Glomerular visceral epithelial cell (primary cell): ENCODE data around the gene GOLGB1.
"Not testable (repeated sequence)": the region's sequence is repeated elsewhere in the genome, so short reads cannot be mapped to it uniquely, and the experiment has no call there.

Experiments
- DNase-seq: peaks from one replicate; pipeline ENCODE4 v3.0.0-alpha.2; 2016; ENCODE audit errors: extremely low spot score

The GOLGB1 gene

DNA sequence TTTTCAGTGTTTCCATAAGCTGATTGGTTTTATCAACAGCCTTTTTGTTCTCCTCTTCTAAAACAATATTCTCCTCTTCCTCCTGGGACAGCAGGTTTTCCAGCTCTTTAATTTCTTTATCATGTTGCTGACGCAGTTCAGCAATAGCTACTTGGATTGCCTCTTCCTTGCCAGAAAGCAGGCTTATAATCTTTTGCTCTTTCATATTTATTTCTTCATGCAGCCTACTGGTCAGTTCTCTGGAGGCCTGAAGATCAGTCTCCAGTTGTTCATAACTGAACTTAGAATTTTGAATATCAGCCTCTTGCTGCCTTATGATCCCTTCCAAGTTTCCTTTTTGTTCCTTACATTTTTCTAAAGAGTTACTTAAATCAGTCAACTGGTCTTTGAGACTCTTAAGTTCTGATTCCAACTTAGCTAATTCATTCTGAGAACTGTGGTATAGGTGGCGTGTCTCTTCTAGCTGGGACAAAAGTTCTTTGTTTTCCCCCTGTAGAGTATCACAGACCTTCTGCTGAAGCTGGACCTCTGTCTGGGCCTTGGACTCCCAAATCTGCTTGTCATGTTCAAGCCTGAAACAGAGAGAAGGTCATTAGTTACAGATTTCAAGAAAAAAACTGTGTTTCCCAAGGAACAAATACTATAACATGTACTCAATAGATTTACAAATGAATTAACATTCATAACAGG, 57.4 kb downstream of the GOLGB1 start:
- DNase-seq: no peak

- DNase-seq: no peak
Observed at GRCh38 chr3:121690777-121691405, 58.6 kb downstream of the GOLGB1 start.

GRCh38 chr3:121688747-121689146, 60.8 kb downstream of the GOLGB1 start:
- not testable (repeated sequence) for DNase-seq

DNA sequence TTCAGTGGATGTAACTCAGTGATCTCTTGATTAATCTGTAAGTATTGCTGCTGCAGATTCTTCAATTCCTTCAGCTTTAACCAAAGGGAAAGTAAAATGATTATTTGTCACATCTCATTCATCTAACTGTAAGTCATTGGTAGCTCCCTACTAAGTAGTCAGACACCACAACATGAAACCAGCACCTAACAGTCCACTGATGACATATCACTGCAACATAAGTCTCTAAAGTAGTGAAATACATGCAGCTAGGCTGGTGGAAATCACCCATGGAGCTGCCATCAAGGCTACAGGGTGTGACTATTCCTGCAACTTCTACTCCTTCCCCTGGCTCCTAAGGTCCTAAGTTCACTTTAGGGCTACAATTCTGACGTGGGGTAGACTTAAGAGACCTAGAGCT, 67.7 kb downstream of the GOLGB1 start:
- no peak for DNase-seq

GRCh38 chr3:121677141-121677540, 72.4 kb downstream of the GOLGB1 start:
- DNase-seq: no peak

DNA sequence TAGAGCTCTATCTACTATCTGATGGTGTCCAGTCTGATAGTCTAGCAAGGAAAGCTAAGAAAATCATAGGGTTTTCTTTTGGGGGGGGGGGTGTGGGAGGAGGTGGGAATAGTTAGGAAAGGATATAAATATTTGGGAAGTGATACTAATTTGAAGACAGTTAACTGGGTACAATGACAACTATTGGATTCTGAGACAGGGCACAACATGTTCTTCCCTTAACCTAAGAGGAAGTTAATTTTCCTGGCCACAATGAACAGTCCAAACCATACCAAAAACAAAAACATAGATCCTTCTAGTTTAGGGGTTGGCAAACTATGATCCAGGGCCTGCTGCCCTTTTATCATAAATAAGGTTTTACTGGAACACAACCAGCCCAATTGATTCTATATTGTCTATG, 78.9 kb downstream of the GOLGB1 start:
- DNase-seq: no peak

DNA sequence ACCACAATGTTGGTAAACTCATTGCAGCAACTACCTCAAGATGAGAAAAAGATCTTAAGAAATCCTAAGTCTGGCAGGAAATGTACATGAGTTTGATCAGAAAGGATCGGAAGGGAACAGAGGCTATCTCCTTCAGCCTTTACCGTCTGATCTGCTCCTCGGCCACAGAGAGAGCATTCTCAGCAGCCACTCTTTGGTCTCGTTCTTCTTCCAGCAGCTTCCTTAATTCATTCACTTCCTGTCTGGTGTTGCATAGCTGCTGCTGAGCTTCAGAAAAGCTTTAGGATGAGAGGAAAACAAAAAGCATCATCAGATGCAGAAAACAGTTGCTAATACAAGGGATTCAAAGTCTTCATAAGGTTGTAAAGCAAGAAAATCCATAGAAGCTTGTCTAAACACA, 82.2 kb downstream of the GOLGB1 start:
- no peak for DNase-seq

DNA sequence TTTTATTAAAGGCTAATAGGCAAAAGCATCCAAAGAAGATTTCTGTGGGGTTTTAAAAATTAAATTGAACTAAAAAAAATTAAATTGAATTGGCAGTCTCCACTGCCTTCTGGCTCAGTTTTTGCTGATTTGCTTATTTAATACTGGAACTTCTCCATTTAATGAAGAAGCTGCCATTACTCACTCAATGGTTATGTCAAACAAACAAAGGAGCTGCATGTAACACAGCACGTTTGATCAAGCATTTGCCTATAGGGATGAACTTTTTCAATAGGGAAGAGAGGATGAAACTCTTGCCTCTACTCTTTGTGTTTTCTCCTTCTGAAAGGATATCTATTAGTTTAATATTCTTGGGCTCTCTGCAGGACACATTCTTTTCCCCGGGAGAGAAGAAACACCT, 84.1 kb downstream of the GOLGB1 start:
- DNase-seq: no peak

DNA sequence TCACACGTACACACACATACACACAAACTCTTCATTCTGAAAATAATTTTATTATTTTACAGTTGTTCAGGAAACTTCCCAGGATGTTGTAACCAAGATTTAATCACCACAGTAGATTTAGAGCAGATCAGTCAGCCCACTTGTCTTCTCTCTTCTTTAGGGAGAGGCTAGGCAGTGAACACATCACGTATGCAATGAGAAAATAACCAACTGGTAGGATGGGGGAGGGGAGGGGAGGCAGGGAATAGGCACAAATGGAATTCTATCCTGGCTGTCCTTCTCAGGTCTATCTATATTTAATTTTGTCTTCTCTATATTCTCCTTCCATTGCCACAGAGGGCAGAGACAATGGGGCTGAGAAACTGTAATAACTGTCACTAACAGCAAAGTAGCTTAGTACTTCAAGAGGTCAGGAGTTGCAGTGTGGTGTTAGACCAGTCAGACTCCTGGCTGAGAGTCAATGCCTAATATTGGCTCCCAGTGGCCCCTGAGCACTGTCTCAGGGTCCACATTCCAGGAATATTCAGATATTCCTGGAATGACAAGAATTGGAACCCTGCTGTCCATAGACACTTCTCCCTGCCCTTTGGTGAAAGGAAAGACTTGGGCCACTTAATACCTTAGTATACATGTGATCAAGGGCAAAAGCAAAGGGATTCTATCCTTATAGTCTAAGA, 86.2 kb downstream of the GOLGB1 start:
- no peak for DNase-seq

DNA sequence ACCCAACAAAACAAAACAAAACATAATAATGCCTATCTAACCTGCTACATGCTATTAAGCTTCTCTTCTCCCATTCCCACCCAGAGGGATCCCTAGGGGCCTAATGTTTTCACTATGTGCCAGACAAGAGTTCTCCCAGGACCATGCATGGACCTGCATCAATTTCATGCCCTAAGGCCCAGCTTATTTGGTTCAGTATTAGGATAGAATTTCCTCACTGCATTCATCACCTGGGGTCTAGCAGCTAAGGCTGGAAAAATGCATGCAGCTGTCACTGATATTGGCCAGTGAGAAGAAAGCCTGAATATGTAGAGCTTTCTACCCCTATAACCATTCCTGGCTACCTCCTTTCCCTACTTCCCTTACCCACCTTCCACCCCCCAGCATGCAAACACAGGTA, 86.8 kb downstream of the GOLGB1 start:
- DNase-seq: no peak

DNA sequence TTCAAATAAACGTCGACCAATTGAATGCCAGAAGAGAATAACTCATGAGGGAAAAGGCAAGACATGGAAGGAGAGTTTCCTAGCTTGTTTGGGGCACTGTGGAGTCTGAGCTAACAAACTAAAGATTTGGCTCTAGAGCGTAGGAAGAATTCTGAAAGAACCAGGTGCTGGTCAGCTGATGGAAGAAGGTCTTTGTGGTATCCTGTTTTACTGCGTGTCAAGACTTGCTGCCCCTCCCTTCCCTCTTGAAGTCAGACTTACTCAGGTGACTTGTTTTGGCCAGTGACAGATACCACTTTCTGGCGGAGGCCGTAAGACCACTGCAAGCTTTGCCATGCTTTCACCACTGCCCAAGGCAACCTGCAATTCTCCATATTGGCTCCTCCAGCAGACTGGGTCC, 88.2 kb downstream of the GOLGB1 start:
- DNase-seq: no peak

DNA sequence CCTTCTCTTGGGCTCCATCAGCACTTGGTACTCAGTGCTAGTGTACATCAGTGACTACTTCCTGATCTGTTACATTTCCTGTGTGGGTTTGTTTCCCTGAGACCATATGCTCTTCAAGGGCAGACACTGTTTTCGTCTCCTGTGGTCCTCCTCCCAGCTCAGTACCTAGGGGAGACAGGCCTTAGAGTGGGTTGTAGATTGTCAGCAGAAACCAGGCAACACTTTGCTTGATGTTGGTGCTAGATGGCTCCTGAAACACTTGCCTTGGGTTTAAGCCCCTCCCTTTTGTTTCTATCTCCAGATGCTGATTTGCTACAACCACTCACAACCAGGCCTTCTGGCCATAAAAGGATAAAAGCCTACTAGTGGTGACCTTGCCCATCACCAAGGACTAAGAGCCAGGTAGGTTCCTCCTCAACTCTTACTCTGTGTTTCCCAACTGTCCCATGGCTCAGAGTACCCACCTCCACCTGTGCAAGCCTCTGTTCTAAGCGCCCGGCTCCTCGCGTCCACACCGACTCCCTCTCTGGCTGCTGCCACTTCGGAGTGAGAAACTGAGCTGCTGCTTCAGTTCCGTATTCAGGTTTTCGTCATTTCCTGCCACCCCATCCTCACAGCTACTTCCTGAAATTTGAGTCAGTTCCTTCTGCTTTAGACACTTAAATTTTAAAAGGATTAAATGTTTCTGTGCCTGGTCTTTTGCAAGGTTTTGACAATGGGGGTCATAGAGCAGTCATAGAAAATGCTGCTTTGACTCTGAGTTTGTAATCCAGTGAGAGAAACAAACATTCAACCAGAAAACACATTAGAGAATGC, 89.0 kb downstream of the GOLGB1 start, which contains the start of gene HCLS1:
Gene HCLS1, minus strand, starts transcription at position 548 of the 816 bp plus-strand sequence. CDS start 2,556 bp downstream, outside the sequence.
- DNase-seq: no peak

DNA sequence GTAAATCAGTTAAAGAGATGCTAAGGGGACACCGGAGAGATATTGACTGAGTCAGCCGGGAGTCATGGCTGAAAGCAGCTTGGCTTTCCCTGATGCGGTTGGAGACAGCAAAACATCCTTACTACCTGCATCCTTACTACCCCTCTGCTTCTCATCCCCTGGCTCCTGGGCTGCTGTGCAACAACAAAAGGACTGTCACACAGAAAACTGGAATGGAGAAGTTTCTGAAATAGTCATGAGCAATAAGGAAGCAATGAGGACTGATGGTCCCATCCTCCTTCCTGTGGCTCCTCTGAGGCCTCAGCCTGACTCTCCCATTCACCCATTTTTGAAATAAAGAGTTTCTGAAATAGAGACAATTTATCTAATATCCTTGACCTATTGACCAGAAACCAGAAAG, 90.0 kb downstream of the GOLGB1 start:
- DNase-seq: no peak

- no peak for DNase-seq
Observed at GRCh38 chr3:121658716-121659435, 90.7 kb downstream of the GOLGB1 start.

DNA sequence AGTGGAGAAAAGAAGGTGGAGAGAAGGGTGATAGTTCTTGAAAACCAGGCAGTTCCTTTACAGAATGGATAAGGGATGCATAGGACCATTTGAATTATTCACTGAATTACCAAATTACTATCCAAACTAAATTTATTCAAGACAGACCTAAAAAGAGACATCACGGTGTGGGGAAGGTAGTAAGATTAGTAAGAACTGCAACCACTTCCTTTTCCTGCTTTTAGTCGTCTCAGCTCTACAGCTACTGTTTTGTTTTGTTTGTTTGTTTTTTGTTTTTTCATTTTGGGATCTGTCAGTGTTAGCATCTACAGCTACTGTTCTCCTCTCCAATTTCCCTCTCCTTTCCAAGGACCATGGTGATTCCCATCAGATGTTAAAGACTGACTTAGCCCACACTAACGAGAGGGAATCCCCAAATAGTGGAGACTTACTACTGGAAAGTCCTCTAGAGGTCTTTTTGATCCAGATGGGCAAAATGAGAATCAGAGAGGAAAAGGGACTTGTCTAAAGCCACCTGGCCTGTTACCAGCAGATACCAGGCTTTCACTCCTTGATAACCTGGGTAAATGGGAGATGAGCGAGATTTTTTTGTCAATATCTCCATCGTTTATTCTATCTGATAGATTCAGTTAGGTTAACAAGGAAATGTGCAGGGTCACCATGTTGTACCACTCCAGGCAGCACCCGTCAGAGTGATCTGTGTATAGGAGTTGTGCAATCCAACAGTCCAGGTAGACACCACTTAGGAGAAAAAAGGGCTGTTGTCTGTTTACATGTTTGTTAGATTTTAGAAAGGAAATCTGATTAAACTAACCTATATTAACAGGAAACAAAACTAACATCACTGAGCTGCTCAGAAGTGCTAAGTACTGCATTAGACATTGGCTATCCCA, 94.8 kb downstream of the GOLGB1 start:
- DNase-seq: no peak

DNA sequence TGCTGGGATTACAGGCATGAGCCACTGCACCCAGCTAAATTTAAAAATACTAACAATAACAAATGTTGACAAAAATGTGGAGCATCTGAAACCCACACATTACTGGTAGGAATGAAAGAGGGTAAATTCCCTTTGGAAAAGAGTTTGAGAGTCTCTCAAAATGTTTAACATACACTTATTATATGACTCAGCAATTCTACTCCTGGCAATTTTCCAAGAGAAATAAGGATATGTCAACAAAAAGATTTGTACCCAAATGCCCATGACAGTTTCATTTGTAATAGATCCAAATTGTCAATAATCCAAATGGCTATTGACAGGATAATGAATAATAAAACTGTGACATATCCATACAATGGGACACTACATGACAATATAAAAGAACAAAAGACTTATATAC, 97.9 kb downstream of the GOLGB1 start:
- no peak for DNase-seq

- no peak for DNase-seq
Observed at GRCh38 chr3:121649645-121650044, 99.9 kb downstream of the GOLGB1 start.

DNA sequence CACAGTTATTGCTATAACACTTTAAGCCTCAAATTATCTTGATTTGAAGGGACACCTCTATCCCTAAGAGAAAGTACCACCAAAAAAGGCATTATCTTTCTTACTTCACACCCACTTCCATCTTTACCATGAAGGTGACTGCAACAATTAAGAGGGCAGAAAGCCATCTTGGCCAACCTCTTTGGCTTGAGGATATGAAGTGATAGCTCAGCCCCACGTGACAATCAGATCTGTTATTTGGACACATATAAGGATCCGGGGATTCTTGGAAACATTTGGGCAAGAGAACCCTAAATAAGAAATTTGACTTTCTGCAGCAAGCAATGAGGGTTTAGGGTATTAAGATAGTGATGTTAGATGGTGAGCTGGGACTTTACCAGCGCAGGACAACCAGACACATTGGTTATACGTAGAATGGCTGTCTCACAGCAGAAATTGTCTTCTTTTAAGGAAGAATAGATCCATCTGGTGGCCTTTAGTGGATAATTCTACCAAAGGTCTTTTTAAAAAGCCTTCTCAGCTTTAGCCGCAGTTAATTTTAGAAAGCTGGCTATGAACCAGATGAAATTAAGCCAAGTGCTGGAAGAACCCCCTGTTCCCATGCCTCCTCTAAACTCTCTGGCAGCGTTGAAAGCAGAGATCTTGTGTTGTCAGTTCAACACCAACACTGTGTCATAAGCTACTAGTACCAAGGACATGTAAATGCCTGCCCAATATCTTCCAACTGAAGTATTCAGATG, 101.2 kb downstream of the GOLGB1 start:
- no peak for DNase-seq

GRCh38 chr3:121645054-121645453, 104.5 kb downstream of the GOLGB1 start:
- no peak for DNase-seq
